GM18526 (cell line): ENCODE measurements around the gene PRR33.

Source experiments
- POLR2A ChIP-seq: IDR thresholded peaks from 3 replicates; pipeline ENCODE4 v1.6.1; 2011; ENCODE audit not compliant: insufficient read length; ENCODE audit errors: extremely low read depth

PRR33 gene

GRCh38 chr11:1868056-1868635 is 23.5 kb downstream of the PRR33 start:
- no peak for TF ChIP-seq POLR2A

- TF ChIP-seq POLR2A = no peak
Measured at GRCh38 chr11:1867381-1867780, 24.3 kb downstream of the PRR33 start.

GRCh38 chr11:1866776-1867175 is 24.9 kb downstream of the PRR33 start:
- no peak for TF ChIP-seq POLR2A

- TF ChIP-seq POLR2A = no peak
Measured at GRCh38 chr11:1866226-1866625, 25.5 kb downstream of the PRR33 start.

GRCh38 chr11:1864831-1865665 is 26.6 kb downstream of the PRR33 start:
- TF ChIP-seq POLR2A = no peak

- no peak for TF ChIP-seq POLR2A
Measured at GRCh38 chr11:1864231-1864630, 27.5 kb downstream of the PRR33 start.

- no peak for TF ChIP-seq POLR2A
Measured at GRCh38 chr11:1863352-1864216, 28.1 kb downstream of the PRR33 start.

- TF ChIP-seq POLR2A = no peak
Measured at GRCh38 chr11:1862588-1863351, 28.9 kb downstream of the PRR33 start.

GRCh38 chr11:1861435-1862411 is 30.0 kb downstream of the PRR33 start:
- no peak for TF ChIP-seq POLR2A

- TF ChIP-seq POLR2A = no peak
Measured at GRCh38 chr11:1860108-1860507, 31.6 kb downstream of the PRR33 start.

GRCh38 chr11:1859004-1859403 is 32.7 kb downstream of the PRR33 start:
- TF ChIP-seq POLR2A = no peak

- no peak for TF ChIP-seq POLR2A
Measured at GRCh38 chr11:1858576-1858975, 33.1 kb downstream of the PRR33 start.

GRCh38 chr11:1858154-1858553 is 33.5 kb downstream of the PRR33 start:
- TF ChIP-seq POLR2A = no peak

- no peak for TF ChIP-seq POLR2A
Measured at GRCh38 chr11:1857064-1857463, 34.6 kb downstream of the PRR33 start.
